HepG2 (cell line): ENCODE results near the gene OSBP. TPM values are rescaled to one million over a fixed set of nuclear protein-coding genes. Genes with fewer than 3 reads are reported as not detected.

Experiments
- ATAC-seq: fragments of 200-7000 bp; cut with Tn5 transposase; 3 replicates; pipeline ENCODE4 v1.9.1; 2020; ENCODE audit warnings: mild to moderate bottlenecking, moderate library complexity
- BruUV-seq: library from RNA; stranded (reverse); fragments of 400-500 nt; replicated peaks from 2 replicates; lab custom pipeline; 2021; lab: Mats Ljungman, UMichigan
- CTCF ChIA-PET: fragments of 300-600 bp; formaldehyde crosslinking; extraction: SDS; loops from one replicate; lab custom pipeline; 2021; ENCODE audit warnings: low total read pairs, inconsistent platforms, low intra/inter-chr PET ratio; lab: Yijun Ruan, JAX
- POLR2A ChIA-PET: fragments of 350-600 bp; sonication (Branson Sonifier 250); formaldehyde crosslinking; loops from one replicate; lab custom pipeline; 2020; ENCODE audit warnings: antibody characterized with exemption, inconsistent platforms; lab: Yijun Ruan, JAX
- DNase-seq: peaks from one replicate; pipeline ENCODE4 v3.0.0-alpha.2; 2015; ENCODE audit warnings: low spot score
- FAIRE-seq: peaks from 3 replicates; lab custom pipeline; 2011; peaks lifted over from hg19 to GRCh38; lab: Jason Lieb, UNC
- H2AFZ ChIP-seq: one replicate; pipeline ENCODE4 v1.6.1; 2011; ENCODE audit warnings: low read length, inconsistent platforms
- H3K27ac ChIP-seq: fragments of 300-600 bp; 3 replicates; pipeline ENCODE4 v1.8.0; 2011; ENCODE audit warnings: mixed run types, mild to moderate bottlenecking, mixed read lengths, low read length, inconsistent platforms; ENCODE audit not compliant: insufficient read depth; ENCODE audit errors: extremely low read length
- H3K27me3 ChIP-seq, 2 experiments: fragments of 200-600 bp in 1 of 2; 2 replicates in 1 of 2; 3 replicates in 1 of 2; pipeline versions ENCODE4 v1.6.0 to v1.8.0; 2011; ENCODE audit warnings: low read length in 2 of 2, mild to moderate bottlenecking in 2 of 2, moderate library complexity in 2 of 2, inconsistent platforms in 1 of 2; ENCODE audit not compliant: insufficient read depth in 2 of 2, control insufficient read depth in 1 of 2
- H3K36me3 ChIP-seq, 2 experiments: fragments of 200-600 bp in 1 of 2; replicated peaks in 1 of 2; 2 replicates in 1 of 2; 3 replicates in 1 of 2; pipeline versions ENCODE4 v1.5.1 to v1.8.0; 2011; ENCODE audit warnings: low read length in 2 of 2, inconsistent platforms in 1 of 2; ENCODE audit not compliant: insufficient read depth in 2 of 2, control insufficient read depth in 1 of 2
- H3K4me1 ChIP-seq: 2 replicates; pipeline ENCODE4 v1.5.1; 2012; ENCODE audit warnings: low read length, inconsistent platforms; ENCODE audit not compliant: insufficient read depth
- H3K4me2 ChIP-seq: 2 replicates; pipeline ENCODE4 v1.6.0; 2011; ENCODE audit warnings: low read depth, low read length, inconsistent platforms
- H3K4me3 ChIP-seq, 3 experiments: fragments of 200-600 bp in 1 of 3; sonication (generic), shearing (Covaris generic) in 1 of 3; replicated peaks in 1 of 3; 2 replicates each; pipeline ENCODE4 v1.5.1; 2011 to 2016; ENCODE audit warnings: low read length in 3 of 3, inconsistent platforms in 2 of 3, low read depth in 2 of 3, mild to moderate bottlenecking in 2 of 3, control low read depth in 1 of 3, mixed read lengths in 1 of 3; ENCODE audit not compliant: insufficient read depth in 1 of 3
- H3K79me2 ChIP-seq: one replicate; pipeline ENCODE4 v1.6.1; 2011; ENCODE audit warnings: low read length, inconsistent platforms; ENCODE audit not compliant: insufficient read depth
- H3K9ac ChIP-seq: 2 replicates; pipeline ENCODE4 v1.6.0; 2011; ENCODE audit warnings: mild to moderate bottlenecking, low read depth, low read length, inconsistent platforms; ENCODE audit not compliant: insufficient read depth
- H3K9me3 ChIP-seq: 2 replicates; pipeline ENCODE4 v1.5.1; 2012; ENCODE audit warnings: mild to moderate bottlenecking, low read length
- H4K20me1 ChIP-seq: 2 replicates; pipeline ENCODE4 v1.6.0; 2011; ENCODE audit warnings: inconsistent platforms, mild to moderate bottlenecking, low read length, moderate library complexity; ENCODE audit not compliant: insufficient read depth
- CREM ChIP-seq, 2 experiments: sonication (generic) in 1 of 2; formaldehyde crosslinking in 1 of 2; IDR thresholded peaks; 2 replicates each; pipeline versions ENCODE4 v1.4.0 to v1.6.1; 2016 to 2020; ENCODE audit warnings: antibody characterized with exemption in 1 of 2, mild to moderate bottlenecking in 1 of 2, missing genetic modification reagents in 1 of 2
- FOXA1 ChIP-seq, 2 experiments: fragments of 450-650 bp in 1 of 2; sonication (generic) in 1 of 2; formaldehyde crosslinking in 1 of 2; IDR thresholded peaks; 2 replicates each; pipeline versions ENCODE4 v1.4.0 to v1.6.1; 2016 to 2020; ENCODE audit warnings: missing genetic modification reagents in 1 of 2
- HMG20B ChIP-seq: conservative IDR thresholded peaks from 2 replicates; pipeline ENCODE4 v1.6.1; 2016; ENCODE audit warnings: missing genetic modification reagents, missing compliant biosample characterization
- IRF1 ChIP-seq: sonication (generic); formaldehyde crosslinking; IDR thresholded peaks from 2 replicates; pipeline ENCODE4 v1.4.0; 2020; ENCODE audit warnings: low read depth, mild to moderate bottlenecking, missing genetic modification reagents
- KDM3A ChIP-seq: IDR thresholded peaks from 2 replicates; pipeline ENCODE4 v1.6.1; 2018; ENCODE audit warnings: low read depth, missing compliant biosample characterization
- MEIS2 ChIP-seq: sonication (generic); formaldehyde crosslinking; IDR thresholded peaks from 2 replicates; pipeline ENCODE4 v1.9.0; 2021; ENCODE audit warnings: mild to moderate bottlenecking, missing genetic modification reagents
- MTF1 ChIP-seq: sonication (generic); formaldehyde crosslinking; IDR thresholded peaks from 2 replicates; pipeline ENCODE4 v1.5.0; 2020; ENCODE audit warnings: missing genetic modification reagents
- RERE ChIP-seq: IDR thresholded peaks from 2 replicates; pipeline ENCODE4 v1.6.1; 2016; ENCODE audit warnings: low read depth, missing genetic modification reagents, missing compliant biosample characterization
- RNF2 ChIP-seq: fragments of 450-650 bp; conservative IDR thresholded peaks from 2 replicates; pipeline ENCODE4 v1.6.1; 2016; ENCODE audit warnings: low read depth
- SAP130 ChIP-seq: IDR thresholded peaks from 2 replicates; pipeline ENCODE4 v1.6.1; 2016; ENCODE audit warnings: low read depth
- SMAD1 ChIP-seq: sonication (generic); formaldehyde crosslinking; IDR thresholded peaks from 2 replicates; pipeline ENCODE4 v1.4.0; 2020; ENCODE audit warnings: missing genetic modification reagents, low read depth, mild to moderate bottlenecking, borderline replicate concordance
- SMARCE1 ChIP-seq: fragments of 450-650 bp; IDR thresholded peaks from 2 replicates; pipeline ENCODE4 v1.6.1; 2017; ENCODE audit warnings: borderline replicate concordance
- SRSF4 ChIP-seq: fragments of 200-400 bp; formaldehyde crosslinking; IDR thresholded peaks from one replicate; pipeline ENCODE4 v1.6.1; 2018; ENCODE audit warnings: mild to moderate bottlenecking, low read depth, low read length, moderate library complexity; ENCODE audit not compliant: poor library complexity, severe bottlenecking
- XRCC5 ChIP-seq: fragments of 200-400 bp; formaldehyde crosslinking; optimal IDR thresholded peaks from 2 replicates; pipeline ENCODE3; 2017; ENCODE audit warnings: mild to moderate bottlenecking, low read length
- ZFP1 ChIP-seq: IDR thresholded peaks from 2 replicates; pipeline ENCODE4 v1.6.1; 2016
- ZNF605 ChIP-seq: sonication (generic); formaldehyde crosslinking; IDR thresholded peaks from 2 replicates; pipeline ENCODE4 v1.8.0; 2022; ENCODE audit warnings: mild to moderate bottlenecking, missing genetic modification reagents
- ZSCAN30 ChIP-seq: sonication (generic); formaldehyde crosslinking; IDR thresholded peaks from 2 replicates; pipeline ENCODE4 v1.5.0; 2020; ENCODE audit warnings: mild to moderate bottlenecking, missing genetic modification reagents
- in situ Hi-C: cut with HindIII; loops from 2 replicates; pipeline ENCODE4 v1.10.0; 2017; ENCODE audit warnings: low pct_unique_long_range_greater_than_20kb; ENCODE audit not compliant: extremely low pct_ligation_motif_present
- intact Hi-C: fragments of 100-400 bp; cut with micrococcal nuclease; formaldehyde crosslinking; loops from one replicate; pipeline ENCODE4 v1.10.0; 2022; ENCODE audit not compliant: unreplicated experiment
- polyA plus RNA-seq, 8 experiments: library from polyadenylated mRNA; depleted of rRNA in 3 of 8; stranded (reverse) in 7 of 8; unstranded in 1 of 8; fragments of >200 nt; fragmentation: Illumina TruSeq in 4 of 8; extraction: Trizol in 4 of 8; gene quantifications; 2 replicates each; pipeline versions ENCODE4 v1.2.1 to v1.2.3, GENCODE V29; 2011 to 2016; ENCODE audit warnings: low read depth in 4 of 8, missing spikeins in 1 of 8, mixed read lengths in 1 of 8; ENCODE audit not compliant: insufficient read depth in 1 of 8
- total RNA-seq, 5 experiments: library from RNA; depleted of rRNA; stranded (reverse); fragments of >200 nt; fragmentation: Illumina TruSeq; extraction: Trizol; gene quantifications; 2 replicates each; pipeline ENCODE4 v1.2.3, GENCODE V29; 2016; ENCODE audit warnings: low read depth in 1 of 5
- TF ChIP-seq, protein P1 (sequence below): IDR thresholded peaks from 2 replicates; pipeline ENCODE4 v1.6.1; 2016; ENCODE audit warnings: missing compliant biosample characterization, missing genetic modification reagents, borderline replicate concordance

The OSBP gene
- total and polyA plus RNA-seq, 2 of the 13 experiments (the other 11 are each of a cell fraction or from before 2014, with no cell fraction given) = 12.1 to 13.5 TPM

DNA sequence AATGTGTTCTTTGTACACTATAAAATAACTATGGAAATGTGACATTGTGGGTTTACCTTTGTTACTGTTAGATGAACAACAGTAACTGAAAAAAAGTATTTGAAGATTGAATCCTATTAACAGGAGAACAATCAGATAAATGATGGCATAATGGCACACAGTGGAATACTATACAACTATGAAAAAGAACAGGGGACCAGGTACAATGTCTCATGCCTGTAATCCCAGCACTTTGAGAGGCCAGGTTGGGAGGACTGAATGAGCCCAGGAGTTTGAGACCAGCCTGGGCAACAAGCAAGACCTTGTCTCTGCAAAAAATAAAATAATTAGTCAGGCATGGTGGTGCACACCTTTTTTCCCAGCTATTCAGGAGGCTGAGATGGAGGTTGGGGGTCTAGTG, 14.4 kb upstream of the OSBP start:
- ATAC-seq = no peak
- Histone ChIP-seq H3K4me2 (no peak overlapping the region), H4K20me1 (no peaks in the 10 kb centered on the region), H3K79me2 (no peaks in the 10 kb centered on the region), H3K9me3 (no peaks in the 10 kb centered on the region), H3K27me3 (no peaks in the 10 kb centered on the region), H3K4me1 (no peaks in the 10 kb centered on the region), H3K27ac (no peak overlapping the region), H3K4me3 (no peak overlapping the region), H3K9ac (no peak overlapping the region), H3K36me3 (no peaks in the 10 kb centered on the region), H2AFZ (no peak overlapping the region)
- in situ Hi-C loops (no loop called here), intact Hi-C loops (no loop called here)
- no TSS peak for BruUV-seq
- CTCF ChIA-PET = no interaction called here
- TF ChIP-seq KDM3A (CRISPR knock-in tag) (no peak), ZSCAN30 (CRISPR knock-in tag) (no peak), MTF1 (CRISPR knock-in tag) (no peak), SAP130 (CRISPR knock-in tag) (no peak), IRF1 (CRISPR knock-in tag) (no peak), CREM (IDR thresholded peaks at IDR 0.05) (no peak), CREM (CRISPR knock-in tag; IDR thresholded peaks at IDR 0.05) (no peak), HMG20B (CRISPR knock-in tag) (no peak), SMAD1 (CRISPR knock-in tag) (no peak), ZNF605 (no peak), XRCC5 (no peak), ZFP1 (CRISPR knock-in tag) (no peak), MEIS2 (CRISPR knock-in tag) (no peak), RERE (CRISPR knock-in tag) (no peak), SMARCE1 (no peak), SRSF4 (no peak), FOXA1 (IDR thresholded peaks at IDR 0.05) (no peak), FOXA1 (CRISPR knock-in tag; IDR thresholded peaks at IDR 0.05) (no peak), RNF2 (no peak)
- TF ChIP-seq, protein P1, sequence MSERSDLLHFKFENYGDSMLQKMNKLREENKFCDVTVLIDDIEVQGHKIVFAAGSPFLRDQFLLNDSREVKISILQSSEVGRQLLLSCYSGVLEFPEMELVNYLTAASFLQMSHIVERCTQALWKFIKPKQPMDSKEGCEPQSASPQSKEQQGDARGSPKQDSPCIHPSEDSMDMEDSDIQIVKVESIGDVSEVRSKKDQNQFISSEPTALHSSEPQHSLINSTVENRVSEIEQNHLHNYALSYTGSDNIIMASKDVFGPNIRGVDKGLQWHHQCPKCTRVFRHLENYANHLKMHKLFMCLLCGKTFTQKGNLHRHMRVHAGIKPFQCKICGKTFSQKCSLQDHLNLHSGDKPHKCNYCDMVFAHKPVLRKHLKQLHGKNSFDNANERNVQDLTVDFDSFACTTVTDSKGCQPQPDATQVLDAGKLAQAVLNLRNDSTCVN = no peak
- POLR2A ChIA-PET = no interaction called here
- no peak for DNase-seq
- FAIRE-seq = no peak
